ENCODE measurements around the gene SSMEM1. TPM values are rescaled to one million over a fixed set of nuclear protein-coding genes. Genes with fewer than 3 reads are reported as not detected.
"Not testable (repeated sequence)": the region's sequence is repeated elsewhere in the genome, so short reads cannot be mapped to it uniquely, and the experiment has no call there.

SSMEM1 gene
- total RNA-seq, 2 experiments from 2014 or later, result not detected

DNA sequence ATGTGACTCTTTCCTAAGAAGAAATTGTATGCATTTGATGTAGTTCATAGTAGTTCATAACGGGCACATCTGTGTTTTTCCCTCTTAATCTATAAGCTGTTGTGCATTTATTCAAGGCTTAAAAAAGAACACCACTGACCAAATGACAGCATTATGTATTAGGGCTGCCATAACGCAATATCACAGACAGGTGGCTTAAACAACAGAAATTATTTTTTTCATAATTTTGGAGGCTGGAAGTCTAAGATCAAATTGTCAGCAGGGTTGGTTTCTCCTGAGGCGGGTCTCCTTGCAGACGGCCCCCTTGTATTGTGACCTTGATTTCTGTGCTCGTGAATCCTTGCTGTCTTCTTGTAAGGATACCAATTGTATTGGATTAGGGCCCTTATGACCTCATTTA, 627 bp upstream of the SSMEM1 start:
- ChIA-PET CTCF (interaction anchor here (0.6 kb wide), 1 partner anchor 268 kb away, joined by 4 read pairs; no protein-coding TSS in a partner anchor), POLR2A (no interaction called here)

DNA sequence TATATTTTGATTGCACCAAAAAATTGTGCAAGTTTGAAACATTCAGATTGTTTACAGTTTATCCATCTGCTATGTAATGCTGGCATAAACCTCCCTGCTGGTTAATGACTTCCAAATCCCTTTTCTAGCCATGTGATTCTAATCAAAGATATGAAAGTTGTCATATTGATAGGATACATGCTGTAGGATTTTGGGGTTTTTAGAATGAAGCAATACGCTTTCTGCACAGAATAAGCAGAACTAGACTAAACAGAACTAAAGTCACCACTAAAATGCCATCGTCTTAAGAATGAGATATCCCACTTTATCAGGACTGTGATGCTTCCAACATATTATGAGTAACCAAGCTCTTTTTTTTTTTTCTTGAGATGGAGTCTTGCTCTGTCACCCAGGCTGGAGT, 856 bp downstream of the SSMEM1 start:
- ChIA-PET CTCF (no interaction called here), POLR2A (no interaction called here)

DNA sequence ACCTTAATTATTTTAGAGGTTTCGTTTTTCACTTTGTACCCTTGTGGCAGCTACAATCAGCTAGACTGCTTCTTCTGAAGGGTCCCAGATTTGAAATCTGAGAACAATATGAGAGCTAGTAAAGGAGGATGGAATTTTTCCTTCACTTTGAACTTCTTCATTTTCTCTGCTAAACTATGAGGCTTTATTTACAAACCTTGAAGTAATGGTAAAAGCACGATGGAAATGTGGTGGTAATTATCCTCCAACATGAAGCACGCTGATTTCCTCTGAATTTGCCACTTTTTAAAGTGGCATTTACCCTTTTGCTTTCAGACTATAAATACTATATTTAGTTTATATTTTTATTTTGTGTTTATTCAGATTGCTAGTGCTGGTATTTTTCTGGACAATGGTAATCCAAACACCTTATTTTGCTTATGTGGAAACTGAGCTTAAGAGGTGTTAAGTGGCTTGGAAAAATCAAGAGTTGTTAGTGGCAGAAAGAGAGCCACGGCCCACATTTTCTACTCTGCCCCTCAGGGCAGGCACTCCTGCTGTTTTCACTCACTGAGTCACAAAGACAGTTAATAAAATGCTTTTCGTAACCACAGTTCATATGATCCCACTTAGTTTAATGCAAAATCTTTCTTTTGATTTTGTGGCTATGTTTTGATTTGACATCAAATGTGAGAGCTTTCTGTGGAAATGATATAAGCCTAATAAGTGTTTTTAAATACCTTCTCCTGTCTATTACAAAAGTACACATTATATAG, 2.7 kb downstream of the SSMEM1 start:
- CTCF ChIA-PET, result interaction anchor here (0.6 kb wide), 1 partner anchor 17 kb away, joined by 3 read pairs; no protein-coding TSS in a partner anchor
- POLR2A ChIA-PET, result no interaction called here

DNA sequence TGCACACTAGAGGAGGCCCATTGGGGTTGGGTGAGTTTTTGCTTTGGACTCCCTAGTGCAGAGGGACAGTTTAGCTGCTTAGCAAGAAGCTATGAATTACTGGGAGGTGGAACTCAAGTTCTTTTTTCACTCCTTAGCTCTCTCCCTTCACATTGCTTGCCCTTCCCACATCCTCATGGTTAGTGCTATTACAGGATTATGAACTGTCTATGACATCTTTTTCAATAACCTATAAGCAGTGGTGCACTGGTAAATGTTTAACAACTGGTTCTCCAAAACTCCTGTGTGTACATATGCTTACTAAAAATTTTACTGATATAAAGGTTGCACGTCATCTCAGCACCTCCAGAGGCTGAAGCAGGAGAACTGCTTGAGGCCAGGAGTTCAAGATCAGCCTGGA, 6.2 kb downstream of the SSMEM1 start:
- POLR2A ChIA-PET, result no interaction called here
- CTCF ChIA-PET, result interaction anchor here (0.7 kb wide), 1 partner anchor 57 kb away, joined by 3 read pairs; no protein-coding TSS in a partner anchor

DNA sequence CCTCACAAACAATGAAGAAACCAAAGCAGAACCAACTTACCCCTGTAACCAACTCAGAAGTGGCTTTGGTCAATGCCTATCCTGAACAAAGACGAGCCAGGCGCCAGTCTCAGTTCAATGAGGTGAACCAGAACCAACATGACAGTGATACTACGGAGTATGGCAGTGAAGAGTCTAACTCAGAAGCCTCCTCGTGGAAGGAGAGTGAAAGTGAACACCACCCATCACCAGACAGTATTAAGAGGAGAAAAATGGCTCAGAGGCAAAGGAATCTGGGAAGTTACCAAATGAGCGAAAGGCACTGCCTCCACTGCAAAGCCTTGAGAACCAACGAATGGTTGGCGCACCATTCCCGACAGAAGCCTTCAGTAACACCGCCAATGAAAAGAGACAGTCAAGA, 8.4 kb downstream of the SSMEM1 start:
- POLR2A ChIA-PET, result no interaction called here

DNA sequence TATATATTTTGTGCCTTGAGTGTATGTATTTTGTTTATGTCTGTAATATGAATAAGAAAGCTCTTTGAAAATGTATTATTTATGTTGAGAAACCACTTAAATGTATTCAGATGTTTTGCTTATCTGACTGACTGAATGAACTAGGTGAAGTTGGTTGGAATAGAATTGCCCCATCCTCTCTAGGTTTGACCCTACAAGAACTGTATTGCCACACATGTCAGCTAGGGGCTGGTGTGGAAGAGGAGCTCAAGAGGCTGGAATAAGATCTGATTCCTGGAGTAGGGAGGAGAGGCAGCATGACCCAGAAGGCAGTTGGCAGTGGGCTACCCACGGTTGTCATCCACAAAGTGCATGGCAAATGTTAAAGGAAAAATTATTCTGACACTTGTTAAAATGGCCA, 9.1 kb downstream of the SSMEM1 start:
- POLR2A ChIA-PET, result interaction anchor here (1.1 kb wide), 1 partner anchor 12 kb away, joined by 11 read pairs; the partner anchor contains the start of gene TMEM209
- CTCF ChIA-PET, result no interaction called here

More for the DNA sequence above, 8.4 kb downstream of the SSMEM1 start:
- CTCF ChIA-PET, result no interaction called here

DNA sequence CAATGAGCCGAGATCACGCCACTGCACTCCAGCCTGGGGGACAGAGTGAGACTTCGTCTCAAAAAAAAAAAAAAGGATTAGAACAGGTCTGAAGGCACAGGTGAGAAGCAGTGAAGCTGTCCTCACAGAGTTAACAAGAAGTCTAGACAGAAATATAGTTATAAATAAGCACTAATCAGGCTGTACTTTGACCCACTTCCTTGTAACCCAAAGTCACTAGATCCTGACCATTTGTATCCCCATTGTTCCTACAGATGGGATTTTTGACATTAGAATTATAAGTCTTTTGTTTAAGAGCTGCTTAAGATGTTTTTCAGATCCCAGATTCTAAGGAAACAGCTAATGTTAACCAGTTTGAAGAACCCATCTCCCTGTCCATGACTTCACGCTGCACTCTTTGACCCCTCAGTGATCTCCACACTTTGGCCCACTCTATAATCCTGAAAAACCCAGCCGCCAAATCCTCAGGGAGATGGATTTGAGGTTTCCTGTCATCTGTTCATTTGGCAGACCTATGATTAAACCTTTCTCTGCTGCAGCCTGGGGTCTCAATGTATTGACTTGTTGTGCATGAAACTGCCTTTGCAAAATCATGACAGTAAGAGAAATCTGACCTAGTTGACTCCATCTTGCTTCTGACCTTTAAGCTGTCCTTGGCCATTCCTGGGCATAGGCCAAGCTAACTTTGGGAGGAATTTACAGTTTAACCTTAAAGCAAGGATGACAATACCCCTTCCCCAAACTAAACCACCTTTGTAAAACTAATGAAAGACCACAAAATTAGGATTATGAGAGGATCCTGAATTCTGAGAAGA, 11.4 kb downstream of the SSMEM1 start:
- ChIA-PET POLR2A (interaction anchor here (0.7 kb wide), 1 partner anchor 168 kb away, joined by 4 read pairs; no protein-coding TSS in a partner anchor), CTCF (no interaction called here)

DNA sequence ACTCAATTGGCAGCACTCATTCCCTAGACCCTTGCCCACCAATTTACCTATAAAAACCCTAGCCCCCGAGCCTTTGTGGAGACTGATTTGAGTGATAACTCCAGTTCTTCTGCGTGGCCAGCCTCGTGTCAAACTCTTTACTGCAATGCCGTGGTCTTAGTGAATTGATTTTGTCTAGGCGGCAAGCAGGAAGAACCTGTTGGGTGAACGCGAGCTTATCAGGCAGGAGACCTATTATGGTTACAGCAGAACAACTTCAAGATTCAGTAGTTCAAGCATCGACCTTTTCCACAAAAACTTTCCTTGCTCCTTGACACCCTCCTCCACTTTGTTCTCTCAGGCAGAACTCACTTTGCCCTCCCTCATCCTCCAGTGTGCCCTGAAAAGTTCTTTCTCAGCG, 12.2 kb downstream of the SSMEM1 start:
- ChIA-PET POLR2A (no interaction called here), CTCF (no interaction called here)

DNA sequence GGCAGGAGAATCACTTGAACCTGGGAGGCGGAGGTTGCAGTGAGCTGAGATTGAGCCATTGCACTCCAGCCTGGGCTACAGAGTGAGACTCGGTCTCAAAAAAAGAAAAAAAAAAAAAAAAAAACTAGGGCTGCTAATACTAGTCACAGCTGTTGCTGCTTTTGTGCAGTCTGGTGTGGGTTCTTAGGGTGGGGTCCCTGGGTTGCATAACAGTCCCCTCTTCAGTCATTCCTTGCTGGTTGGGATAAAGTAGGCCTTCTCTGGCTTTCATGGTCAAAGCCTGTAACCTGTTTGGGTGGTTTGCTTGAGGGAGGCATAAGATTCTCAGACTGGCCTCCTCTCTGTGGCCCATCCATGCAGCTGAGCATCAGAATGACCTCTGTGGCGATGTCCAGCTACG, 14.1 kb downstream of the SSMEM1 start:
- ChIA-PET CTCF (interaction anchor here (0.7 kb wide), 1 partner anchor 160 kb away, joined by 3 read pairs; no protein-coding TSS in a partner anchor), POLR2A (no interaction called here)

DNA sequence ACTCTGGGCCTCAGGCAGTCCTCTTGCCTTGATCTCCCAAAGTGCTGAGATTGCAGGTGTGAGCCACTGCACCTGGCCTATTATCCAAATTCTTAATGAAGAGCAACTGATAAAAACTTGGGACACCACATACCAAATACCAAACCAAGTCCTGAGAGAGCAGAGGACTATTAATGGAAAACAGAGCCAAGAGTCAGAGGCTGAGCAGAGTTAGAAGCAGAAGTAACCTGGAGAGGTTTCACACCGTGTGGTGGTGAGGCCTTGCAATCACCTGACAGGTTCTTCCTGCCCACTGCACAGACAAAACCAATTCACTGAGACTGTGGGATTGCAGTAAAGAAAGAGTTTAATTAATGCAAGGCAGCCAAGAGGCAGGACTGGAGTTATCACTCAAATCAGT, 16.0 kb downstream of the SSMEM1 start:
- ChIA-PET CTCF (no interaction called here), POLR2A (no interaction called here)

DNA sequence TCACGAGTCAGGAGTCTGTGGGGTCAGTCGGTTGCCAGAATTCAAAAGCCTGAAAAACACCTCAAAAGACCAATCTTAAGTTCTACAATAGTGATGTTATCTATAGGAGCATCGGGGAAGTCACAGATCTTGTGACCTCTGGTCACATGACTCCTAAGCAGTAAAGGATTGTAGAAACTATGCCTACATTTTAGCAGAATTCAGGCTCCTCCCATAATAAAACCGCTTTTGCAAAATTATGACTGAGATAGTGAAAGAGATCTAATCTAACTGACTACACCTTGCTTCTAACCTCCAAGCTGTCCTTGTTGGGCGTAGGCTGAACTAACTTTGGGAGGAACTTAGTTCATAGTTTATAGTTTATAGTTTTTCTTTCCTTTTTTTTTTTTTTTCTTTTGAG, 16.6 kb downstream of the SSMEM1 start:
- ChIA-PET POLR2A (no interaction called here), CTCF (no interaction called here)

DNA sequence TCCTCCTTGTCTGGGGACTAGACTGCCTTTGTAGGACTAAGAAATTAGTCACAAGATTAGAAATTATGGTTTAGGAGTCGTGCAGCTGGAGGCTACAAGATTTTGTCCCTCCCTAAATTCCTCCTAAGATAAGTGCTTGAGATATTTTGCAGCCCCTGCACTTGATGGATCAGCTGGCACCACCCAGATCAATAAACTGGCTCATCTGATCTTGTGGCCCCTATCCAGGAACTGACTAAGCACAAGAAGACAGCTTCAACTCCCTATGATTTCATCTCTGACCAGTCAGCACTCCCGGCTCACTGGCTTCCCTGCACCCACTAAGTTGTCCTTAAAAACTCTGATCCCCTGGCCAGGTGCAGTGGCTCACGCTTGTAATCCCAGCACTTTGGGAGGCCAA, 17.3 kb downstream of the SSMEM1 start:
- POLR2A ChIA-PET, CTCF ChIA-PET: not testable (repeated sequence)

DNA sequence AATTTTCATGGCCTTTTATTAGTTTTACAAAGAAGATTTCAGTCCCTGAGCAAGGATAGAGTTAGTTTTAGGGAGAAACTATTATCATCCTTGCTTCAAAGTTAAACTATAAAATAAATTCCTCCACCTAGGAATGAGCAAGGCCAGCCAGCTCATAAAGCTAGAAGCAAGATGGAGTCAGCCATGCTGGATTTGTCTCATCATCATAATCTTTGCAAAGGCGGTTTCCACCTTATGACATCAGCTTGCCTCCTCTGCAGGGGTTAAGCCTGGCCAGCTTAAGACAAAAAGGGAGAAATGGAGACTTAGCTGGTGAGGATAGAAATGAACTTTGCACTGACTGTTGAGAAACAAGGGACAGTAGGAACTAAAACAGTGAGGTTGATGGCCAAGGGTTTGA, 18.7 kb downstream of the SSMEM1 start:
- ChIA-PET POLR2A (no interaction called here), CTCF (no interaction called here)

DNA sequence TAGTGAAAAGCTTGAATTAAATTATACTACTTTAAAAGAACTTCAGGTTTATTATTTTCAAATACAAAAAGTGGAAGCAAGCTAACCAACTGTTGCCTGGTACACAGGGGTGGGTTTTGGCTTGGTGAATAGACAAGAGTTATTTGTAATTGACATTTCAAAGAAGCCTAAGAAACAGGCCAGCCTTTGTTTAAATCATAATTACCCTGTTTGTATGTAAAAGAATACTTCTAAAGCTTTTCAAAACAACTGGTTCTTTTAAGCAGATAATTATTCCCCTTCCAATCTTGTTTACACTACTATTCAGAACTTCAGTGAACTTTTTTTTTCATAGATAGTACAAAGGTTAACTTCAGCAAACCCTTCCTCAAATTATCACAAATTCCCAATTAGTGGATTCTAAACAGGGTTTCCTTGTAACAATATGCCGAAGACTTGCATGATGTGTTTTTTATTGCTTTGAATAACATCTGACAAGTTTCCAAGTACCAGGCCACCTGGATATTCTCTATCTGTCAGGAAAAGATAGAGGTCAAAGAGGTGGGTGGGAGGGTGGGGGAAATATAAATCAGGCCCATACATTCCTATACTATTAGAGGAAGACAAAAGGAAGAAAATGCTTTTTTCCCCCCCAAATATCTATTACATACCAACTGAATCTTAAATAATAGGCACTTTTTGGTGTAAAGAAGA, 20.4 kb downstream of the SSMEM1 start:
- ChIA-PET CTCF (interaction anchor here (1.0 kb wide), 1 partner anchor 81 kb away, joined by 4 read pairs; no protein-coding TSS in a partner anchor), POLR2A (no interaction called here)

DNA sequence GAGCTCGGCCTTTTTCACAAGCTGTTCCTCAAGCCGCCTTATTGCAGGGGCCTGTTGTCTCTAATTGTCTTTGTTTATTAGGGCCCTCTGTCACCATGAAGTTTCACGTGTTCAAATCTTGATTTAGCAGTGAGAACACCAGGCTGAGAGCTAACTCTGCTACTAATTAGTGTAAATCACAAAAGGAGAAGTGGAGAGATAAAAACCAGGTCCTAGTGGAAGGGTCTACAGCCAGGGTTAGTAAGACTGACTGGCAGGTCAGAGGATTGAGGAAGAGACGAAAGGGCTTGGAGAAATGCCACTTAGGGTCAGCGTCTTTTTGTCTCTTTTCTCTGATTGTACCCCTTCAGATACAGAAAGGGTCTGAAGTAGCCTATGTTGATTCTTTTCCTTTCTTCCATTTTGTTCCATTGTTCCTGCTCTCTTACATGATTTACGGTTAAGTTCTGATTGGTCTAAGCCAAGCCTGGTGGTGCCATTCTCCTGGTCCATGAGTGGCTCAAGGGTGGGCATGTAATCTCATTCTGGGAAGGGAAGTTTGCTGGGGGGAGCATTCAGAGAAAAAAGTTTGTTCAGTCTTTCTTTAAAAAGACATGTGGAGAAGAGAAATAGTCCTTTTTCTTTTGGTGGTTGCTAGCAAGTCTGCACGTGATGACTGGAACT, 21.3 kb downstream of the SSMEM1 start:
- ChIA-PET POLR2A (no interaction called here), CTCF (interaction anchor here (1.0 kb wide), 1 partner anchor 82 kb away, joined by 4 read pairs; no protein-coding TSS in a partner anchor)

DNA sequence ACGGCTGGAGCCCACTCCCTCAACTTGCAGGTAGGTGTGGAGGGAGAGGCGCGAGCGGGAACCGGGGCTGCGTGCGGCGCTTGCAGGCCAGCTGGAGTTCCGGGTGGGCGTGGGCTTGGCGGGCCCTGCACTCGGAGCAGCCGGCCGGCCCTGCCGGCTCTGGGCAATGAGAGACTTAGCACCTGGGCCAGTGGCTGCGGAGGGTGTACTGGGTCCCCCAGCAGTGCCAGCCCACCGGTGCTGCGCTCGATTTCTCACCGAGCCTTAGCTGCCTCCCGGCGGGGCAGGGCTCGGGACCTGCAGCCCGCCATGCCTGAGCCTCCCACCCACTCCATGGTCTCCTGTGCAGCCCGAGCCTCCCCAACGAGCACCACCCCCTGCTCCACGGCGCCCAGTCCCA, 22.3 kb downstream of the SSMEM1 start:
- CTCF ChIA-PET, POLR2A ChIA-PET: not testable (repeated sequence)

DNA sequence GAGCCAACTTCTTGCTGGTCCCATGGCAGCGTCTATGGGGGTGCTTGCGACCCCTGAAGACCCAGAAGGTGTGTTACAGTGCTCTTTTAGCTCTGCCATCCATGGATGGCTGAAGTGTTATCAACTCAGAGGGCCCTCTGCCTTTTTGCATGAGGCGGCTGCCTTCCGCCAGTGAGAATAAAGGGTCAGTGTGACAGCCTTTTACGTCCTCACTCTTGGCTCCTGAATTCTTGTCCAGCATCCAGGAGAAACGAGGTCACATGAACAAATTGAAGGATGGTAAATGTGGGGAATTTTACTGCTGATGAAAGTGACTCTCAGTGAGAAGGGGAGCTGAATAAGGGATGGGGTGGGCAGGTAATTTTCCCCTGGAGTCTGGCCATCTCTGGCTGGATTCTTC, 24.1 kb downstream of the SSMEM1 start:
- CTCF ChIA-PET, result interaction anchor here (0.6 kb wide), 1 partner anchor 510 kb away, joined by 4 read pairs; no protein-coding TSS in a partner anchor
- POLR2A ChIA-PET, result no interaction called here

DNA sequence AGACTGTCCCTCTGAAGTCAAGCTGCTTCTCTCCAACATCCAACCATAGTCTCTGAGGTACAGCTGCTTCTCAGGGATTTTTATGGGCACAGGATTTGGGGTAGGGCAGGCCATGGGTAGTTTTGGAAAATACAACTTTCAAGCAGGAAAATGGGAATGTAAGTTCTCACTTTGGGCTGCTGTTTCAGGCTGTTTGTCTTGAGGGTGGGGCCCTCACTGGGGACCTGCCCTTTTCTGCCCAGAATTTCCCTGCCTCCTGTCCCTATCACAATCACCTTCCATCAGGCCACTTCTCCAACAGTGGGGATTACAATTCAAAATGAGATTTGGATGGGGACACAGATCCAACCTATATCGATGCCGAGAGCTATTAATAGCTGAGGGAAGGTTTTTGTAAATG, 24.5 kb downstream of the SSMEM1 start:
- ChIA-PET POLR2A (no interaction called here), CTCF (no interaction called here)

DNA sequence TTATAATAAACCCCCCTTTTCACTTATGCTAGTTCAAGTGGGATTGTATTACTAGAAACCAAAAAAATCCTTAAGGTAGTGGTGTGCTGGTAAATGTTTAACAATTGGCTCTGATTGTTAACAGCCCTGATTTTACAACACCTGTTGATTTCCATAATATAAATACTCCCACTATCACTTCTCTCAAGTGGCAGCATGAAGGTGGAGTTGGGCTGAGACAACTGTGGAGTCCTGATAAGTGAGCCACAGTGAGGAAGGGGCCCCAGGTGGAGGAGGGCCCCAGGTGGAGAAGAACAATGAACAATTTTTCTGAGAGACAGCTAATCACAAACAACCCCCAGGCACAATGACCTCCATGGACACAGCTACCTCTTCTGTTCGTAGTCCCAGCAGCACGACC, 26.4 kb downstream of the SSMEM1 start:
- CTCF ChIA-PET, result no interaction called here
- POLR2A ChIA-PET, result no interaction called here

DNA sequence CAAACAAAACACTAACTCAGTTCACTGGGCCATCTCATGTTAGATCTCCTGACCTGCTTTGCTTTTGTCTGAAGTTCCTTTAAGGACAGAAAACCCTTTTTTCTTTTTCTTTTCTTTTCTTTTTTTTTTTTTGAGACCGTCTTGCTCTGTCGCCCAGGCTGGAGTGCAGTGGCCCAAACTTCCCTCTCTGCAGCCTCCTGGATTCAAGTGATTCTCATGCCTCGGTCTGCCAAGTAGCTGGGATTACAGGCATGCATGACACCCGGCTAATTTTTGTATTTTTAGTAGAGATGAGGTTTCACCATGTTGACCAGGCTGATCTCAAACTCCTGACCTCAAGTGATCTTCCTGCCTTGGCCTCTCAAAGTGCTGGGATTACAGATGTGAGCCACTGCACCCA, 28.7 kb downstream of the SSMEM1 start:
- POLR2A ChIA-PET, result interaction anchor here (0.7 kb wide), 1 partner anchor 32 kb away, joined by 3 read pairs; no protein-coding TSS in a partner anchor
- CTCF ChIA-PET, result not testable (repeated sequence)
